ENCODE data around the gene KLF3.

The KLF3 gene

GRCh38 chr4:38706301-38706700, 42.3 kb downstream of the KLF3 start:
- TF ChIP-seq CTCF (IDR thresholded peaks at IDR 0.05; ENCODE audit: control insufficient read depth, extremely low read depth, insufficient read depth): no peak

GRCh38 chr4:38710053-38710452, 46.1 kb downstream of the KLF3 start:
- no peak for DNase-seq (ENCODE audit: low read depth)
- TF ChIP-seq CTCF (IDR thresholded peaks at IDR 0.05; ENCODE audit: control insufficient read depth, extremely low read depth, insufficient read depth): no peak
- H3K4me3 ChIP-seq (ENCODE audit: low read depth, low read length): no peak overlapping the region

More at GRCh38 chr4:38706301-38706700, 42.3 kb downstream of the KLF3 start:
- no peak overlapping the region for H3K4me3 ChIP-seq (ENCODE audit: low read depth, low read length)
- DNase-seq (ENCODE audit: low read depth): no peak

- TF ChIP-seq CTCF (IDR thresholded peaks at IDR 0.05; ENCODE audit: control insufficient read depth, extremely low read depth, insufficient read depth): no peak
- DNase-seq (ENCODE audit: low read depth): no peak
- no peak overlapping the region for H3K4me3 ChIP-seq (ENCODE audit: low read depth, low read length)
Observed at GRCh38 chr4:38711066-38711465, 47.1 kb downstream of the KLF3 start.

GRCh38 chr4:38715050-38715449, 51.1 kb downstream of the KLF3 start:
- no peak overlapping the region for H3K4me3 ChIP-seq (ENCODE audit: low read depth, low read length)
- no peak for TF ChIP-seq CTCF (IDR thresholded peaks at IDR 0.05; ENCODE audit: control insufficient read depth, extremely low read depth, insufficient read depth)
- no peak for DNase-seq (ENCODE audit: low read depth)

GRCh38 chr4:38716256-38716655, 52.3 kb downstream of the KLF3 start:
- DNase-seq (ENCODE audit: low read depth): no peak
- TF ChIP-seq CTCF (IDR thresholded peaks at IDR 0.05; ENCODE audit: control insufficient read depth, extremely low read depth, insufficient read depth): no peak
- no peak overlapping the region for H3K4me3 ChIP-seq (ENCODE audit: low read depth, low read length)

- no peak for DNase-seq (ENCODE audit: low read depth)
- no peak overlapping the region for H3K4me3 ChIP-seq (ENCODE audit: low read depth, low read length)
- no peak for TF ChIP-seq CTCF (IDR thresholded peaks at IDR 0.05; ENCODE audit: control insufficient read depth, extremely low read depth, insufficient read depth)
Observed at GRCh38 chr4:38717604-38718003, 53.6 kb downstream of the KLF3 start.

GRCh38 chr4:38723114-38723513, 59.1 kb downstream of the KLF3 start:
- H3K4me3 ChIP-seq (ENCODE audit: low read depth, low read length): no peak overlapping the region
- no peak for DNase-seq (ENCODE audit: low read depth)
- TF ChIP-seq CTCF (IDR thresholded peaks at IDR 0.05; ENCODE audit: control insufficient read depth, extremely low read depth, insufficient read depth): no peak
